ENCODE results near the gene PEMT. TPM values are rescaled to one million over a fixed set of nuclear protein-coding genes. Genes with fewer than 3 reads are reported as not detected.
A peak's percentile ranks its signal among the peaks of the same experiment; 100 is the strongest.

Gene PEMT
- total and polyA plus RNA-seq, 9 of the 15 experiments (the other 6 are each of a cell fraction or from before 2014, with no cell fraction given) = 1.4 to 36.4 (median 13.6) TPM

DNA sequence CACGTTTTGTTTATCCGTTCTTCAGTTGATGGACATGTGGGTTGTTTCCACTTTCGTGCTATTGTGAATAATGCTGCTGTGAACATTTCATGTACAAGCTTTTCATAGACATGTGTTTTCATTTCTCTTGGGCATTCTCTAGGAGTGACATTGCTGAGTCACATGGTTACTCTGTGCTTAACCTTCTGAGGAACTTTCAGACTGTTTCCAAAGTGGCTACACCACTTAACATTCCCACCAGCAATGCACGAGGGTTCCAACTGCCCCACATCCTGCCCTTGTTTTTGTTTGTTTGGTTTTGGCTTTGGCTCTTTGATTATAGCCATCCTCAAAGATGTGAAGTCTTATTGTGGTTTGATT is 14.2 kb upstream of the PEMT start (continued):
- TF ChIP-seq L3MBTL2 (IDR thresholded peaks at IDR 0.05) (peak; percentile 37; the same call in 1 of the 2 replicates), CREBBP (IDR thresholded peaks at IDR 0.05; ENCODE audit: low read depth, low read length) (no peak), CBX5 (IDR thresholded peaks at IDR 0.05; ENCODE audit: borderline replicate concordance, low read depth) (no peak), HEY1 (CRISPR knock-in tag; IDR thresholded peaks at IDR 0.05; ENCODE audit: borderline replicate concordance) (no peak), TRIM28 (IDR thresholded peaks at IDR 0.05) (no peak), LEF1 (IDR thresholded peaks at IDR 0.05) (0 out of 2 replicates have a peak, but pooled peaks have one; percentile 12), MAFG (tag; conservative IDR thresholded peaks at IDR 0.05) (peak; percentile 61), BCL6 (CRISPR knock-in tag; IDR thresholded peaks at IDR 0.05) (no peak), POLR2A (conservative IDR thresholded peaks at IDR 0.05) (no peak), ZNF324 (CRISPR knock-in tag; IDR thresholded peaks at IDR 0.05) (no peak), C11orf30 (IDR thresholded peaks at IDR 0.05; ENCODE audit: low read depth) (peak; percentile 59), NFE2 (IDR thresholded peaks at IDR 0.05; ENCODE audit: low read depth) (peak; percentile 62; the same call in 1 of the 2 replicates), IRF2 (CRISPR knock-in tag; IDR thresholded peaks at IDR 0.05) (no peak), KLF1 (tag; IDR thresholded peaks at IDR 0.05) (no peak), GTF2A2 (tag; IDR thresholded peaks at IDR 0.05) (no peak), SP1 (CRISPR knock-in tag; IDR thresholded peaks at IDR 0.05) (no peak)
- TF ChIP-seq, protein P1, sequence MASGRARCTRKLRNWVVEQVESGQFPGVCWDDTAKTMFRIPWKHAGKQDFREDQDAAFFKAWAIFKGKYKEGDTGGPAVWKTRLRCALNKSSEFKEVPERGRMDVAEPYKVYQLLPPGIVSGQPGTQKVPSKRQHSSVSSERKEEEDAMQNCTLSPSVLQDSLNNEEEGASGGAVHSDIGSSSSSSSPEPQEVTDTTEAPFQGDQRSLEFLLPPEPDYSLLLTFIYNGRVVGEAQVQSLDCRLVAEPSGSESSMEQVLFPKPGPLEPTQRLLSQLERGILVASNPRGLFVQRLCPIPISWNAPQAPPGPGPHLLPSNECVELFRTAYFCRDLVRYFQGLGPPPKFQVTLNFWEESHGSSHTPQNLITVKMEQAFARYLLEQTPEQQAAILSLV (tag; IDR thresholded peaks at IDR 0.05) = no peak
- TF ChIP-seq, protein P2, sequence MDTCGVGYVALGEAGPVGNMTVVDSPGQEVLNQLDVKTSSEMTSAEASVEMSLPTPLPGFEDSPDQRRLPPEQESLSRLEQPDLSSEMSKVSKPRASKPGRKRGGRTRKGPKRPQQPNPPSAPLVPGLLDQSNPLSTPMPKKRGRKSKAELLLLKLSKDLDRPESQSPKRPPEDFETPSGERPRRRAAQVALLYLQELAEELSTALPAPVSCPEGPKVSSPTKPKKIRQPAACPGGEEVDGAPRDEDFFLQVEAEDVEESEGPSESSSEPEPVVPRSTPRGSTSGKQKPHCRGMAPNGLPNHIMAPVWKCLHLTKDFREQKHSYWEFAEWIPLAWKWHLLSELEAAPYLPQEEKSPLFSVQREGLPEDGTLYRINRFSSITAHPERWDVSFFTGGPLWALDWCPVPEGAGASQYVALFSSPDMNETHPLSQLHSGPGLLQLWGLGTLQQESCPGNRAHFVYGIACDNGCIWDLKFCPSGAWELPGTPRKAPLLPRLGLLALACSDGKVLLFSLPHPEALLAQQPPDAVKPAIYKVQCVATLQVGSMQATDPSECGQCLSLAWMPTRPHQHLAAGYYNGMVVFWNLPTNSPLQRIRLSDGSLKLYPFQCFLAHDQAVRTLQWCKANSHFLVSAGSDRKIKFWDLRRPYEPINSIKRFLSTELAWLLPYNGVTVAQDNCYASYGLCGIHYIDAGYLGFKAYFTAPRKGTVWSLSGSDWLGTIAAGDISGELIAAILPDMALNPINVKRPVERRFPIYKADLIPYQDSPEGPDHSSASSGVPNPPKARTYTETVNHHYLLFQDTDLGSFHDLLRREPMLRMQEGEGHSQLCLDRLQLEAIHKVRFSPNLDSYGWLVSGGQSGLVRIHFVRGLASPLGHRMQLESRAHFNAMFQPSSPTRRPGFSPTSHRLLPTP (IDR thresholded peaks at IDR 0.05; ENCODE audit: borderline replicate concordance, extremely low read depth, insufficient read length) = no peak
- TF ChIP-seq, protein P3, sequence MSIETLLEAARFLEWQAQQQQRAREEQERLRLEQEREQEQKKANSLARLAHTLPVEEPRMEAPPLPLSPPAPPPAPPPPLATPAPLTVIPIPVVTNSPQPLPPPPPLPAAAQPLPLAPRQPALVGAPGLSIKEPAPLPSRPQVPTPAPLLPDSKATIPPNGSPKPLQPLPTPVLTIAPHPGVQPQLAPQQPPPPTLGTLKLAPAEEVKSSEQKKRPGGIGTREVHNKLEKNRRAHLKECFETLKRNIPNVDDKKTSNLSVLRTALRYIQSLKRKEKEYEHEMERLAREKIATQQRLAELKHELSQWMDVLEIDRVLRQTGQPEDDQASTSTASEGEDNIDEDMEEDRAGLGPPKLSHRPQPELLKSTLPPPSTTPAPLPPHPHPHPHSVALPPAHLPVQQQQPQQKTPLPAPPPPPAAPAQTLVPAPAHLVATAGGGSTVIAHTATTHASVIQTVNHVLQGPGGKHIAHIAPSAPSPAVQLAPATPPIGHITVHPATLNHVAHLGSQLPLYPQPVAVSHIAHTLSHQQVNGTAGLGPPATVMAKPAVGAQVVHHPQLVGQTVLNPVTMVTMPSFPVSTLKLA (conservative IDR thresholded peaks at IDR 0.05) = peak in 1 of 2 experiments; percentile 30; a peak in 1 of 4 replicates
- TF ChIP-seq, protein P4, sequence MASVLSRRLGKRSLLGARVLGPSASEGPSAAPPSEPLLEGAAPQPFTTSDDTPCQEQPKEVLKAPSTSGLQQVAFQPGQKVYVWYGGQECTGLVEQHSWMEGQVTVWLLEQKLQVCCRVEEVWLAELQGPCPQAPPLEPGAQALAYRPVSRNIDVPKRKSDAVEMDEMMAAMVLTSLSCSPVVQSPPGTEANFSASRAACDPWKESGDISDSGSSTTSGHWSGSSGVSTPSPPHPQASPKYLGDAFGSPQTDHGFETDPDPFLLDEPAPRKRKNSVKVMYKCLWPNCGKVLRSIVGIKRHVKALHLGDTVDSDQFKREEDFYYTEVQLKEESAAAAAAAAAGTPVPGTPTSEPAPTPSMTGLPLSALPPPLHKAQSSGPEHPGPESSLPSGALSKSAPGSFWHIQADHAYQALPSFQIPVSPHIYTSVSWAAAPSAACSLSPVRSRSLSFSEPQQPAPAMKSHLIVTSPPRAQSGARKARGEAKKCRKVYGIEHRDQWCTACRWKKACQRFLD (CRISPR knock-in tag; IDR thresholded peaks at IDR 0.05) = no peak

All from K562 (cell line).